Endodermal cell (in vitro differentiated cells): ENCODE data around the gene ATXN1. TPM values are rescaled to one million over a fixed set of nuclear protein-coding genes. Genes with fewer than 3 reads are reported as not detected.

Source experiments
- DNase-seq: peaks from one replicate; pipeline ENCODE4 v3.0.0-alpha.2; 2017
- H3K27ac ChIP-seq: 2 replicates; pipeline ENCODE4 v1.5.1; 2013; ENCODE audit warnings: mild to moderate bottlenecking, low read depth, low read length, moderate library complexity
- H3K27me3 ChIP-seq: 2 replicates; pipeline ENCODE4 v1.6.1; 2013; ENCODE audit warnings: mild to moderate bottlenecking, low read length, moderate library complexity; ENCODE audit not compliant: insufficient read depth, control insufficient read depth, poor library complexity, severe bottlenecking
- H3K36me3 ChIP-seq: 2 replicates; pipeline ENCODE4 v1.7.0; 2013; ENCODE audit warnings: mild to moderate bottlenecking, low read length, moderate library complexity; ENCODE audit not compliant: control insufficient read depth, insufficient read depth
- H3K4me1 ChIP-seq: one replicate; pipeline ENCODE4 v1.7.0; 2013; ENCODE audit warnings: low read length; ENCODE audit not compliant: control insufficient read depth, insufficient read depth
- H3K4me3 ChIP-seq: 2 replicates; pipeline ENCODE4 v1.5.1; 2013; ENCODE audit warnings: mild to moderate bottlenecking, low read length, moderate library complexity
- H3K9ac ChIP-seq: 2 replicates; pipeline ENCODE4 v1.6.1; 2013; ENCODE audit warnings: mild to moderate bottlenecking, low read length, moderate library complexity; ENCODE audit not compliant: poor library complexity, severe bottlenecking; ENCODE audit errors: extremely low read depth
- H3K9me3 ChIP-seq: 2 replicates; pipeline ENCODE4 v1.6.1; 2013; ENCODE audit warnings: mild to moderate bottlenecking, low read length, moderate library complexity; ENCODE audit not compliant: control insufficient read depth
- H3K27ac Mint-ChIP-seq: 2 replicates; pipeline ENCODE4 v1.8.0; 2020; ENCODE audit warnings: mixed read lengths
- H3K27me3 Mint-ChIP-seq: 2 replicates; pipeline ENCODE4 v1.8.0; 2021; ENCODE audit warnings: mild to moderate bottlenecking, mixed read lengths; ENCODE audit not compliant: insufficient read depth
- H3K36me3 Mint-ChIP-seq: 2 replicates; pipeline ENCODE4 v1.8.0; 2020; ENCODE audit warnings: low read depth, mixed read lengths
- H3K4me1 Mint-ChIP-seq: 2 replicates; pipeline ENCODE4 v1.8.0; 2020; ENCODE audit warnings: mixed read lengths
- H3K4me3 Mint-ChIP-seq: 2 replicates; pipeline ENCODE4 v1.8.0; 2020; ENCODE audit warnings: mild to moderate bottlenecking, moderate library complexity, mixed read lengths
- H3K9me3 Mint-ChIP-seq: 2 replicates; pipeline ENCODE4 v1.8.0; 2020; ENCODE audit warnings: mild to moderate bottlenecking, mixed read lengths
- WGBS, 2 experiments: methylation state at CpG; one replicate each; pipeline versions ENCODE4 v1.1.5 to v1.1.7; 2013; ENCODE audit warnings: missing lambda C conversion rate in 2 of 2, mixed read lengths in 1 of 2; ENCODE audit not compliant: insufficient coverage in 1 of 2, insufficient read length in 1 of 2; 5-methylcytosine and 5-hydroxymethylcytosine counted together
- total RNA-seq, 2 donors: library from RNA; stranded (reverse); fragmentation: NEBNext Ultra II Directional in 1 of 2; extraction: Animal tissue kit (Norgen Biotek cat#: 25700) in 1 of 2; gene quantifications; 2 replicates in 1 of 2; 3 replicates in 1 of 2; pipeline ENCODE4 v1.2.1, GENCODE V29; 2021
- TF ChIP-seq, protein P1 (sequence below): fragments of 200-600 bp; sonication (generic); conservative IDR thresholded peaks from 2 replicates; pipeline ENCODE4 v1.5.0; 2021; ENCODE audit warnings: antibody characterized with exemption, mild to moderate bottlenecking

Gene ATXN1
- total RNA-seq, 2 donors from 2014 or later = 10.4 to 15.9 TPM

DNA sequence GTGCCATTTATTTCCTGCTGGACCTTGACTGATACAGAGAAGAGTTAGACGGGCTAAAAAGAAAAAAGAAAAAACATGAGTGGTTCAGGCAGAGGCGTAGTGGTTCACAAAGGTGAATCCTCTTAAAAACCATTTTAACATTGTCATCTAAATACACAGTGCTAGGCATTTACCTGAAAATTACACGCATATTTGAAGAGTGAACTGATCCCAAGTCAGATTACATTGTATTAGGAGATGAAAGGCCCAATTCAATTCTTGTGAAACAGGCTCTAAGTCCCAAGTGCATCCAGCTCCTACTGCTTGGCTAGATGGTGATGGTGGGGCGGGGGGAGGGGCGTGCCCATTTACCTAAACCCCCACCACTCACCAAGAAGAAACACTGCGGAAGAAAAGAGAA, 46.7 kb upstream of the ATXN1 start:
- Histone ChIP-seq H3K27ac (no peak overlapping the region), H3K4me3 (no peak overlapping the region), H3K36me3 (no peaks in the 10 kb centered on the region), H3K9ac (no peak overlapping the region), H3K27me3 (no peaks in the 10 kb centered on the region), H3K4me1 (peaks cover 5% of the 10 kb centered on the region), H3K9me3 (peaks cover 15% of the 10 kb centered on the region)
- Mint-ChIP-seq H3K9me3 (peaks cover 37% of the 10 kb centered on the region), H3K4me1 (peaks cover 19% of the 10 kb centered on the region), H3K4me3 (no peak overlapping the region), H3K27me3 (no peaks in the 10 kb centered on the region), H3K36me3 (peaks cover 3% of the 10 kb centered on the region), H3K27ac (no peak overlapping the region)
- TF ChIP-seq, protein P1, sequence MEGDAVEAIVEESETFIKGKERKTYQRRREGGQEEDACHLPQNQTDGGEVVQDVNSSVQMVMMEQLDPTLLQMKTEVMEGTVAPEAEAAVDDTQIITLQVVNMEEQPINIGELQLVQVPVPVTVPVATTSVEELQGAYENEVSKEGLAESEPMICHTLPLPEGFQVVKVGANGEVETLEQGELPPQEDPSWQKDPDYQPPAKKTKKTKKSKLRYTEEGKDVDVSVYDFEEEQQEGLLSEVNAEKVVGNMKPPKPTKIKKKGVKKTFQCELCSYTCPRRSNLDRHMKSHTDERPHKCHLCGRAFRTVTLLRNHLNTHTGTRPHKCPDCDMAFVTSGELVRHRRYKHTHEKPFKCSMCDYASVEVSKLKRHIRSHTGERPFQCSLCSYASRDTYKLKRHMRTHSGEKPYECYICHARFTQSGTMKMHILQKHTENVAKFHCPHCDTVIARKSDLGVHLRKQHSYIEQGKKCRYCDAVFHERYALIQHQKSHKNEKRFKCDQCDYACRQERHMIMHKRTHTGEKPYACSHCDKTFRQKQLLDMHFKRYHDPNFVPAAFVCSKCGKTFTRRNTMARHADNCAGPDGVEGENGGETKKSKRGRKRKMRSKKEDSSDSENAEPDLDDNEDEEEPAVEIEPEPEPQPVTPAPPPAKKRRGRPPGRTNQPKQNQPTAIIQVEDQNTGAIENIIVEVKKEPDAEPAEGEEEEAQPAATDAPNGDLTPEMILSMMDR = no peak
- WGBS, 2 experiments = 86 to 98% methylated on average over 2 to 5 of the region's 6 CpGs
- DNase-seq = no peak

DNA sequence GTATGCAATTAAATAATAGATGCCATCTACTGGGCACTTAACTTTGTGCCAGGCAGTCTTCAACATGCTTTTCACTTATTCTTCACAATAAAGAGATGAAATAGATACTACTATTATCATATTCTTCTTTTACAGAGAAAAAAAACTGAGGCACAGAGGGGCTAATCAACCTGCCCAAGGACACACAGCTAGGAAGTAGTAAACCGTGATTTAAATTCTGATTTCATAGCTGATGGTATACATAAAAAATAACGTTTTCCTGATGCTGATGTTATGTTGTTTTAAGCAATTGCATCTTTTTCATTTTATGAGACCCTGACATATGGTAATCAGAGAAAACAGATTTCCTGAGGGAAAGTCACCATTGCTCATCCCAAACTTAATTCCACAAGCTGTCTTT, 45.1 kb upstream of the ATXN1 start:
- no peaks in the 10 kb centered on the region for H3K27me3 ChIP-seq
- no peaks in the 10 kb centered on the region for H3K36me3 ChIP-seq
- H3K36me3 Mint-ChIP-seq = peaks cover 3% of the 10 kb centered on the region
- H3K27ac Mint-ChIP-seq = no peak overlapping the region
- H3K9me3 Mint-ChIP-seq = peaks cover 22% of the 10 kb centered on the region
- no peak overlapping the region for H3K27ac ChIP-seq
- DNase-seq = no peak
- TF ChIP-seq, protein P1 = no peak
- H3K27me3 Mint-ChIP-seq = no peaks in the 10 kb centered on the region
- peaks cover 20% of the 10 kb centered on the region for H3K4me1 Mint-ChIP-seq
- H3K4me3 ChIP-seq = no peak overlapping the region
- H3K9ac ChIP-seq = no peak overlapping the region
- WGBS, 2 experiments = 85 to 93% methylated on average over 2 of the region's 2 CpGs
- H3K4me3 Mint-ChIP-seq = no peak overlapping the region
- peaks cover 5% of the 10 kb centered on the region for H3K4me1 ChIP-seq
- H3K9me3 ChIP-seq = peaks cover 8% of the 10 kb centered on the region

DNA sequence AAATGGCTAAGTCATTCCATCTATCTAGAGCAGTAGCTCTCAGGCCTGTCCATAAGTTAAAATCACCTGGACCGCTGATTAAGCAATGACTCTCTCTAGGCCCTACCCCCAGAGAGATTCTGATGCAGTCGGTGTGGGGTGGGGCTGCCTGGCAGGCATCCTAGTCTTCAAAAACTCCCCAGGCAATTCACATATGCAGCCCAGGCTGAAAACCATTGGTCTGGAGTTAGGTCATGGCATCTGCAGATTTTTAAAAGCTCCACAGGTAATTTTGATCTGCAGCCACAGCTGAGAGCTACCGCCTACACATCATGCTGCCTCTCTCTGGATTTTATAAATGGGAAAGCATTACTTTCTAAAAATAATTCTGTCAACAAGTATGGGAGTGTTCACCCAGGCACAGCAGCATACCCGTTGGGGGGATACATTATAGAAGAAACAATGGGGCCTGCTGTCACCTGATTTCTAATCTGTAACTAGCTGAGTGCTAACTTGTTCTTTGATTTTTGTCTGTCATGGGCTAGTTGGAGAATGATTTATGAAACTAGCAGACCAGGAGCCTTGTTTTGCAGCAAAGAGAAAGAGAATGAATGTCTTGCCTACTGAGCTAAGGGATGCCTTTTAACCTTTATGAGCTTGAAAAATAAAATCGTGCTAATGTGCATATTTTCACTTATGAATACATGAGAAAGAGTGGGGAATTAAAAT, 44.1 kb upstream of the ATXN1 start:
- Histone ChIP-seq H3K9me3 (peaks cover 8% of the 10 kb centered on the region), H3K36me3 (no peaks in the 10 kb centered on the region), H3K9ac (no peak overlapping the region), H3K27me3 (no peaks in the 10 kb centered on the region), H3K27ac (peak overlapping the region; percentile 97), H3K4me1 (peaks cover 5% of the 10 kb centered on the region), H3K4me3 (no peak overlapping the region)
- TF ChIP-seq, protein P1 = no peak
- Mint-ChIP-seq H3K4me3 (no peak overlapping the region), H3K4me1 (peaks cover 20% of the 10 kb centered on the region), H3K36me3 (peaks cover 2% of the 10 kb centered on the region), H3K27ac (no peak overlapping the region), H3K9me3 (peaks cover 17% of the 10 kb centered on the region), H3K27me3 (no peaks in the 10 kb centered on the region)
- DNase-seq = peak; percentile 49
- WGBS, 2 experiments = 29 to 64% methylated on average over 2 to 5 of the region's 5 CpGs
